H4 (cell line): ENCODE data around the gene MNT. TPM values are rescaled to one million over a fixed set of nuclear protein-coding genes. Genes with fewer than 3 reads are reported as not detected.

Source experiments
- DNase-seq: peaks from one replicate; pipeline ENCODE4 v3.0.0-alpha.2; 2015; ENCODE audit warnings: low spot score
- total RNA-seq: library from RNA; depleted of rRNA; stranded (reverse); fragments of >200 nt; shearing (Covaris generic); gene quantifications from 2 replicates; pipeline ENCODE4 v1.2.3, GENCODE V29; 2014

The MNT gene
- total RNA-seq, 1 experiment from 2014 or later: 1.5 TPM

DNA sequence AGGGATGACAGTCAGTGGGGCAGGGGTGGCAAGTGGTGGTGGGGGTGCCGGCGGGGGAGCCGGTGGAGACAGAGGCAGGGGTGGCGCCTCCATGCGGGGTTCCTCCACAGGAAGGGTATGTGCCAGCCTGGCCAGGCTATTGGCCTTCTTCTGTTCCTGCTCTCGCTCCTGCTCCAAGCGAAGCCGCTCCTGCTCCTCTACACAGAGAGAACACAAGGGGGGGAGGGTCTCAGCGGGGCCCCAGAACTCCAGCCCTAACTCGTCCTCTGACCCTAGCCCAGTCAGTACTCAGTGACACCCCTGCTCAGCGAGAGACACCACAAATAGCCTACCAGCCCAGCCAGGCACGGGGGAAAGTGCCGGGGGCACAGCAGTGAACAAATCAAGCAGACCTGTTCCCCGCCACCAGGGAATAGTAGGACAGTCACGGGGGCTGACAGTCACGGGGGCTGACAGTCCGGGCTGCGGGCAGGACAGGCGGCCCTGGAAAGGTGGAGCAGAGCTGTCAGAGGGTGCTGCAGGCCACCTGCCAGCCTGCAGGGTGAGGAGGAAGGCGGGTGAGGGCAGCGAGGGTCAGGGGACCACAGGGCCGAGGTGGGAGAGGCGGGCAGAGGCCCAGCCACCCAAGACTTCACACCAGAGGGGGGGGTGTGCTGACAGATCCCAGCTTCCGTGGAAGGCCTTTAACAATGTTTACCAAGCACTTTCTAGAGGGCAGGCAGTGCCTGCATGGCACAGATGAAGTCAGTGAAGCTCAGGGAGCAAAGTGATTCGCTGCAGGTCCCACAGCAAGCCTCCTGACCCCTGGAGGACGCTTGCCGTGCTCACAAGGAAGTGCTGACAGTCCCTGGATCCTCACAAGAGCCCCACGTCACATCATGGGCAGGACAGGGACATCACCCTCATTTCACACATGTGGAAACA lies 5.3 kb downstream of the MNT start:
- no peak for DNase-seq

- no peak for DNase-seq
Observed at GRCh38 chr17:2394775-2395201, 6.1 kb downstream of the MNT start.

GRCh38 chr17:2393954-2394749 lies 6.7 kb downstream of the MNT start:
- DNase-seq: no peak

GRCh38 chr17:2393174-2393953 lies 7.5 kb downstream of the MNT start:
- peak; percentile 68 for DNase-seq

DNA sequence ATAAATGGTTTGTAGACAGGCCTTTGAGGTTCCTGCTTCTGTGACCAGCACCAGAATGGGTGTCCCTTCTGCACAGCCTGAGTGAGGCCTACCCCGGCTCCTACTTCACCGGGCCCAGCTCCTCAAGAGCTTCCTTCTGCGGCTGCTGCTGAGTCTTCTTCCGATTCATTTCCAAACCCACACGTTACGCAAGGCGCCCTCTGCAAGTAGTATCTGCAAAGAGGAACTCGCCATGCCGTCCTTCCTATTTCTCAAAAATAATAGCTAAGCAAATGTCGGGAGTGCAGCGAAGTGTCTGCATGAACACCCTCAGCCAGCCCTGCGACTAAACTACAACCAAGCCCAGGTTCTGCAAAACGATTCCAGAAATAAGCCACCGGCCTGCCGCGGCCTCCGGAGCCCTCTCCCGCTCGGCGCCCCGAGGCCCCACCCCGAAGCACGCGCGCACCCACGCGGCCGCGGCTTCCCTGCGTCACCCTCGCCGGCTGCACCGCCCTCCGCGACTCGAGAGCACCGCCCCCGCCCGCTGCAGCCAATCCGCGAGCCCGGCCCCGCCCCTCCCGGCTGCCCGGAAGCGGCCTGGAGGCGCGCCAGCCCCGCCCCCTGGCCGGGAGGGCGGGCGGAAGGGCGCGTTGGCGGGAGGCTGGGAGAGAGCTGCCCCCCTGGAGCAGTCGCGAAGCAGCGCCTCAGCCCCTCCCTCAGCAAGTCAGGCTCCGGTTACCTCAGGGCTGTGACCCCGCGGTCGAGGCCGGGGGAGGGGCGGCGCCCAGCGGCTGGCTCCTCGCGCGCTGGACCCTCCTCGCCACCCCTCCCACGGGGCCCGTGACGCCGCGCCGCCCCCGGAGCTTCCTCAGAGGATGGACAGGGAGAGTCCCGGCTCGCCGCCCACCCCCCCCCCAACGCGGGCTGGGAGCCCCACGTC lies 8.3 kb downstream of the MNT start:
- peak; percentile 86 for DNase-seq

GRCh38 chr17:2391597-2392251 lies 9.1 kb downstream of the MNT start:
- no peak for DNase-seq

GRCh38 chr17:2390199-2390836 lies 10.5 kb downstream of the MNT start:
- no peak for DNase-seq

GRCh38 chr17:2388683-2389055 lies 12.2 kb downstream of the MNT start:
- DNase-seq: no peak

- no peak for DNase-seq
Observed at GRCh38 chr17:2388020-2388682, 12.7 kb downstream of the MNT start.

DNA sequence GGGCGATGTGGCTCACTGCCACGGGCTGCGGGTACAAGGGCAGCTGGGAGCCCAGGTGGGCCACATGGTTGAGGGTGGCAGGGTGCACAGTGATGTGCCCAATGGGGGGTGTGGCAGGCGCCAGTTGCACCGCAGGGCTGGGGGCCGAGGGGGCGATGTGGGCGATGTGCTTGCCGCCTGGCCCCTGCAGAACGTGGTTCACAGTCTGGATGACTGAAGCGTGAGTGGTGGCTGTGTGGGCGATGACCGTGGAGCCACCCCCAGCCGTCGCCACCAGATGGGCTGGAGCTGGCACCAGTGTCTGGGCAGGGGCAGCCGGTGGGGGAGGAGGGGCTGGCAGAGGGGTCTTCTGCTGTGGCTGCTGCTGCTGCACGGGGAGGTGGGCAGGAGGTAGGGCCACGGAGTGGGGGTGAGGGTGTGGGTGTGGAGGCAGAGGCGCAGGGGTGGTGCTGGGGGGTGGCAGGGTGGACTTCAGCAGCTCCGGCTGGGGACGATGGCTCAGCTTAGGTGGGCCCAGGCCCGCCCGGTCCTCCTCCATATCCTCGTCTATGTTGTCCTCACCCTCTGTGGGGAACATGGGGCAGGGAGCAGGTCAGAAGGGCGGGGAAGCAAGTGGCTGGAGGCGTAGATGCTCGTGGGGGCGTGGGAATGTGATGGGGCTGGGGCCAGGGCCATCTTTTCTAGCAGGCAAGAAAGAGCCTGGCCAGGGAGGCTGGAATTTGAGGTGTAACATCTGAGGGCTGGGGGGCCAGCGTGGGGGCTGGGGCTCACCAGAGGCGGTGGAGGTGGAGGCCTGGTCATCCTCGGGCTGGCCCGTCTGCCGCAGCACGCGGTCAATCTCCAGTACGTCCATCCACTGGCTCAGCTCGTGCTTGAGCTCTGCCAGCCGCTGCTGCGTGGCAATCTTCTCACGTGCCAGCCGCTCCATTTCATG lies 13.5 kb downstream of the MNT start:
- DNase-seq: no peak

- no peak for DNase-seq
Observed at GRCh38 chr17:2386400-2387085, 14.3 kb downstream of the MNT start.

DNA sequence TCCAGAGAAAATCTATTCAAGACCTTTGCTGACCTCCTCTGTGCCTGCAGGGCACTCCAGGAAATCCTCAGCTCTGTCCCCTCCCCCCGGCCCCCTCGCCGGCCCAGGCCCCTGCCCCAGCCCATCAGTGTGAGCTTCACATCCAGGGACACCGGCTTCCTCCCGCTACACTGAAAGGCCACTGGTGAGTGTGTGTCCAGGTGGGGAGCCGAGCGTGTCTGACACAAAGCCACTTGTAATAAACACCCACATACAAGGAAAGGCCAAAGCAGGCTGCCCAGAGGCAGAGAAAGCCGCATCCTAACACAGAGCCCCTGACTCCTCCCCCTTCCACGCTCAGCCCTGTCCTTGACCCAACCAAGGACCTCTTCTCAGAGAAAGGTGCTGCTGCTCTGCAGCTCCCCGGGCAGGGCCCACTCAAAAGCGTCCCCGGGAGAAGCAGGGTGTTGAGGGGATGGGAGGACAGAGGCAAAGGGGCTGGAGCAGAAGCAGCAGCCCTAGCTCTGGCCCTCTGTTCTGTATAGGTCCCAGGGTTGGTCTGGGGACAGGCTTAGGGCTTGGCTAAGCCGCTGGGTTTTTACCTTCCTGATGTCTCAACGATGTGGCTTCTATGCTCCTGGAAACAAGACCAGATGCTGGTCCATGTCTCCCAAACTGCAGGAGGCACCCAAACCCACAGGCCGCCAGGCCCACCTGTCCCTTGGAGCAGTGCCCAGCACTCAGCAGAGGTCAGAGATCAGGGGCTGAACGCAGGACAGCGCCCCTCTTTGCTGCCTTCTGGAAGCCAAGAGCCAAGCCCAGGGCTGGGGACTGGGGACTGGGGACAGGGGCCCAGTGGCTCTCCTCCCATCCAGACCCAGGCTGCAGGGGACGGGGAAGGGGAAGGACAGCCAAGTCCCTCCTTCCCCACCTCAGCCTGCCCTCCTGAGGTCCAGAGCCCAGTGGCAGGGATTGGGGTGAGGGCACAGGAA lies 15.3 kb downstream of the MNT start:
- DNase-seq: no peak

DNA sequence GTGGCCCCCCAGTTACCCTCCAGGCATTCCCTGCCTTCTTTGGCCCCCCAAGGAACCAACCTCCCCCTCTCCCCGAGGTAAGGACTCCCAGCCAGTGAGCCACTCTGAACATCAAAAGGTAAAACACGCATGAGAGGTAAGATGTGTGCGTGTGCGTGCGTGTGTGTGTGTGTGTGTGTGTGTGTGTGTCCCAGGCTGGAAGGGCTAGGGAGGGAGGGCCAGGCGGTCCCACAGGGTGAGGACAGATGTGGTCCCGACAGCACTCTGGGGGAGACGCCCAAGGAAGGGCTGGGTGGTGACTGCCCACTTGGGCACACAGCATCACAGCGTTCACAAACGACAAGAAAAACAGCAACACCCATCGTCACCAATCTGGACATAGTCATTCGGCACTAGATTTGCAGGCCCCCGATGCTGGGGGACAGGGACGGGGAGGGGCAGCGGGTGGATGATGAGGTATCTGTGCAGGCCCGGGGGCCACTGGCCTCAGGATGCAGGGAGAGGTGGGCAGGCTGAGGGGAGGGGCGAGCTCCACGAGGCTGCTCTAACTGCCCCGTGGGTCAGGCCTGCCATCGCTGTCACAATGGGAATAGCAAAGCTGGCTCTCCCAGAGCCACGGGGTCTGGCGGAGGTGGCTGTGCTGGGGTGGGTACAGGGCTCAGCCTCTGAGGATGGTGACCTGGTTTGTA lies 16.3 kb downstream of the MNT start:
- DNase-seq: no peak

DNA sequence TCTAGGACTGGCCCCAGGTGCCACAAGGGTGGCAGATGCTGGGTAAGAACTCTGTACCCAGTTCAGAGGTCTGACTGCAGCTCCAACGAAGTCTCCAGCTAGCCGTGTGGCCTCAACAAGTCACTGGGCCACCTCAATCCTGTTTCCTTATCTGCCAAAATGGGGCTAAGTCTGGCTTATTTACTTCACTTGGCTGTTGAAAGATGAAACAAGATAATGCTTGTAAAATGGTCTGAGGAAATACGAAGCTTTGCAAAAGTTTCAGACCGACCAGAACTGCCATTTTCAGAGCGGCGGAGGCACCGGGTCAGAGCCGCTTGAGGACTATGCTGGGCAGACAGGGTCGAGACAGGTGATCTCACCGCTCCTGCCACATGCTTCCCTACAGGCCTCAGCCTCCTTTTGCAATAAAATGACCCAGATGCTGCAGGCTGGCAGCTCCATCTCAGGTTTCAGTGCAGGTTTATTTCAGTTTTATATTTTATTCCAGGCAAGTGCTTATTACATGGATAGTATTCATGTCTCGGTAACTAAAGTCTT lies 17.2 kb downstream of the MNT start:
- DNase-seq: no peak

- DNase-seq: no peak
Observed at GRCh38 chr17:2380950-2381649, 19.8 kb downstream of the MNT start.
